Hepatocyte (in vitro differentiated cells): ENCODE measurements around the gene DENND1A. TPM values are rescaled to one million over a fixed set of nuclear protein-coding genes. Genes with fewer than 3 reads are reported as not detected.
A peak's percentile ranks its signal among the peaks of the same experiment; 100 is the strongest.

Experiments used
- DNase-seq: peaks from one replicate; pipeline ENCODE4 v3.0.0-alpha.2; 2016; ENCODE audit warnings: low spot score
- H2AFZ ChIP-seq: fragments of 200-600 bp; sonication (generic); 2 replicates; pipeline ENCODE4 v1.6.0; 2016; ENCODE audit warnings: antibody characterized with exemption, mild to moderate bottlenecking
- H3K27ac ChIP-seq: fragments of 200-600 bp; sonication (generic); 2 replicates; pipeline ENCODE4 v1.5.1; 2016; ENCODE audit warnings: mild to moderate bottlenecking
- H3K27me3 ChIP-seq: fragments of 200-600 bp; sonication (generic); 2 replicates; pipeline ENCODE4 v1.6.1; 2016
- H3K36me3 ChIP-seq: fragments of 200-600 bp; sonication (generic); replicated peaks from 2 replicates; pipeline ENCODE4 v1.5.1; 2016; ENCODE audit warnings: low read depth; ENCODE audit not compliant: insufficient read depth
- H3K4me1 ChIP-seq: fragments of 200-600 bp; sonication (generic); 2 replicates; pipeline ENCODE4 v1.5.1; 2016; ENCODE audit warnings: mild to moderate bottlenecking, moderate library complexity; ENCODE audit not compliant: insufficient read depth
- H3K4me2 ChIP-seq: fragments of 200-600 bp; sonication (generic); 2 replicates; pipeline ENCODE4 v1.6.0; 2016
- H3K4me3 ChIP-seq: fragments of 200-600 bp; sonication (generic); 2 replicates; pipeline ENCODE4 v1.5.1; 2016; ENCODE audit warnings: mild to moderate bottlenecking
- H3K79me2 ChIP-seq: fragments of 200-600 bp; sonication (generic); 2 replicates; pipeline ENCODE4 v1.6.0; 2017; ENCODE audit warnings: mild to moderate bottlenecking
- H3K9me2 ChIP-seq: fragments of 200-600 bp; sonication (generic); replicated peaks from 2 replicates; pipeline ENCODE4 v1.6.0; 2017; ENCODE audit warnings: mild to moderate bottlenecking; ENCODE audit not compliant: insufficient read depth
- H3K9me3 ChIP-seq: fragments of 200-600 bp; sonication (generic); 2 replicates; pipeline ENCODE4 v1.5.1; 2016; ENCODE audit warnings: low read depth, mild to moderate bottlenecking
- H4K20me1 ChIP-seq: fragments of 200-600 bp; sonication (generic); 2 replicates; pipeline ENCODE4 v1.6.0; 2016; ENCODE audit warnings: mild to moderate bottlenecking; ENCODE audit not compliant: insufficient read depth, poor library complexity, severe bottlenecking
- CTCF ChIP-seq: fragments of 200-600 bp; sonication (generic); IDR thresholded peaks from 2 replicates; pipeline ENCODE4 v1.5.1; 2016; ENCODE audit warnings: antibody characterized with exemption, mild to moderate bottlenecking; ENCODE audit not compliant: poor library complexity
- EZH2 ChIP-seq: fragments of 200-600 bp; sonication (generic); IDR thresholded peaks from 2 replicates; pipeline ENCODE4 v1.6.1; 2016; ENCODE audit warnings: antibody characterized with exemption, mild to moderate bottlenecking, borderline replicate concordance
- EZH2phosphoT487 ChIP-seq: fragments of 200-600 bp; sonication (generic); IDR thresholded peaks from one replicate; pipeline ENCODE4 v1.6.1; 2018; ENCODE audit warnings: antibody characterized with exemption, mild to moderate bottlenecking, low read depth, moderate library complexity; ENCODE audit not compliant: unreplicated experiment, severe bottlenecking
- WGBS: methylation state at CpG from one replicate; pipeline ENCODE4 v1.1.6; 2016; ENCODE audit warnings: low lambda C conversion rate; ENCODE audit errors: missing lambda C conversion rate; 5-methylcytosine and 5-hydroxymethylcytosine counted together
- polyA plus RNA-seq: library from polyadenylated mRNA; unstranded; fragments of >200 nt; fragmentation: Nextera tagmentation; extraction: Ambion mirVana; gene quantifications from 2 replicates; pipeline ENCODE4 v1.2.1, GENCODE V29; 2016
- total RNA-seq: library from RNA; depleted of rRNA; stranded (reverse); fragments of >200 nt; gene quantifications from 2 replicates; pipeline ENCODE4 v1.2.3, GENCODE V29; 2014

The DENND1A gene
- total and polyA plus RNA-seq, 2 experiments from 2014 or later: 24.0 to 28.9 TPM

GRCh38 chr9:123679330-123679987, 250.5 kb downstream of the DENND1A start:
- H3K27ac ChIP-seq: no peak overlapping the region
- H3K9me3 ChIP-seq: no peaks in the 10 kb centered on the region
- H3K4me3 ChIP-seq: no peak overlapping the region
- no peaks in the 10 kb centered on the region for H3K36me3 ChIP-seq
- no peak for DNase-seq
- H3K4me1 ChIP-seq: peaks cover 18% of the 10 kb centered on the region
- no peak for TF ChIP-seq EZH2phosphoT487
- no peak for TF ChIP-seq CTCF
- TF ChIP-seq EZH2: no peak
- no peak overlapping the region for H2AFZ ChIP-seq
- H3K9me2 ChIP-seq: no peaks in the 10 kb centered on the region
- peak overlapping the region; percentile 22 for H3K4me2 ChIP-seq
- H4K20me1 ChIP-seq: peaks cover 30% of the 10 kb centered on the region
- 79% methylated on average over 16 of the region's 16 CpGs for WGBS
- H3K79me2 ChIP-seq: no peaks in the 10 kb centered on the region
- H3K27me3 ChIP-seq: peaks cover 60% of the 10 kb centered on the region

GRCh38 chr9:123678878-123679329, 251.0 kb downstream of the DENND1A start:
- no peak overlapping the region for H3K4me3 ChIP-seq
- H3K4me2 ChIP-seq: peak overlapping the region; percentile 22
- WGBS: 15% methylated on average over 5 of the region's 5 CpGs
- DNase-seq: no peak
- TF ChIP-seq EZH2phosphoT487: no peak
- TF ChIP-seq CTCF: no peak
- TF ChIP-seq EZH2: no peak
- H3K27me3 ChIP-seq: peaks cover 56% of the 10 kb centered on the region
- H3K79me2 ChIP-seq: no peaks in the 10 kb centered on the region
- H4K20me1 ChIP-seq: peaks cover 30% of the 10 kb centered on the region
- H3K27ac ChIP-seq: no peak overlapping the region
- no peaks in the 10 kb centered on the region for H3K36me3 ChIP-seq
- H2AFZ ChIP-seq: no peak overlapping the region
- no peaks in the 10 kb centered on the region for H3K9me2 ChIP-seq
- H3K9me3 ChIP-seq: no peaks in the 10 kb centered on the region
- H3K4me1 ChIP-seq: peaks cover 18% of the 10 kb centered on the region

GRCh38 chr9:123678038-123678877, 251.7 kb downstream of the DENND1A start:
- H4K20me1 ChIP-seq: peaks cover 30% of the 10 kb centered on the region
- no peak overlapping the region for H2AFZ ChIP-seq
- peaks cover 55% of the 10 kb centered on the region for H3K27me3 ChIP-seq
- no peak overlapping the region for H3K27ac ChIP-seq
- peak overlapping the region; percentile 22 for H3K4me2 ChIP-seq
- DNase-seq: peak; percentile 48
- H3K79me2 ChIP-seq: no peaks in the 10 kb centered on the region
- 30% methylated on average over 15 of the region's 15 CpGs for WGBS
- no peak overlapping the region for H3K4me3 ChIP-seq
- no peaks in the 10 kb centered on the region for H3K9me3 ChIP-seq
- no peaks in the 10 kb centered on the region for H3K9me2 ChIP-seq
- H3K36me3 ChIP-seq: no peaks in the 10 kb centered on the region
- peaks cover 18% of the 10 kb centered on the region for H3K4me1 ChIP-seq
- TF ChIP-seq EZH2phosphoT487: peak; percentile 100
- no peak for TF ChIP-seq CTCF
- no peak for TF ChIP-seq EZH2
